ENCODE results near the gene ARRB1. TPM values are rescaled to one million over a fixed set of nuclear protein-coding genes. Genes with fewer than 3 reads are reported as not detected.

Gene ARRB1
- total RNA-seq, 1 experiment from 2014 or later, result 219 TPM

DNA sequence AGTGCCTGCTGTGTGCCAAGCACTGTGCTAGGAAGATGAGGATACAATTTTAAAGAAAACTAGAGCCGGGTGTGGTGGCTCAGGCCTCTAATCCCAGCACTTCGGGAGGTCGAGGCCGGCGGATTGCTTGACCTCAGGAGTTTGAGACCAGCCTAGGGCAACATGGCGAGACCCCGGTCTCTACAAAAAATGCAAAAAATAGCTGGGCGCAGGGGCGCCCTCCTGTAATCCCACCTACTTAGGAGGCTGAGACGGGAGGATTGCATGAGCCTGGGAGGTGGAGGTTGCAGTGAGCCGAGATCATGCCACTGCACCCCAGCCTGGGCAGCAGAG lies 102.6 kb downstream of the ARRB1 start:
- H3K27me3 ChIP-seq (ENCODE audit: control insufficient read depth, insufficient read depth, low read length), result no peaks in the 10 kb centered on the region

DNA sequence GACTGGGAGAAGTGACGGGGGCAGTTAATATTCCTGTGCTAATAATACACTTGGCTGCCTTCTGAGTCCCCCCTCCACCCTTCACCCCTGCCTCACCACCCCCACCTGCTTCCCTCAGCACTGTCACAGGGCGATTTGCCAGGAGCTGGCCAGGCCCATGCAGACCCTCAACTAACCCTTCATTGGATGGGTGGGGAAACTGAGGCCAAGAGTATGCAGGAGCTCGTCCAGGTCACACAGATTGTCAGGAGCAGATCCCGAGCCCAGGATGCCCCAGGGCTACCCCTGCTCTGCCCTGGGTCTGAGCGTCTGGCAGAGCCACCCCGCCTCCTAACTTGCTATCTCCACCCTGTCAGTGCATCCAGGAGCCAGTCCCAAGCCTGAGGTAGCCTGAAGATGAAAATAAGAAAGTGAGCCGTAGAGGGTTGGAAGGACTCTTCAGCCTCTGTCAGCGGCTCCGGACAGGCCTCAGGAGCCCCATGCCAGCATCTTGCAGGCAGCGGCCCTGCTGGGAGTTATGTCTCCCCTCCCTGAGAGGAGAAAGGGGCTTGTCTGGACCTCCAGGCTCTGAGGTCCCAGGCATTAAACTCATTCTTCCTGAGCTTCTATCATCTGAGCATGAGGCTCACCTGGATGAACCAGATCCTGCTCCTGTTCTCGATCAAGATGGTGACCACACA lies 104.7 kb downstream of the ARRB1 start:
- DNase-seq (ENCODE audit: low read depth, low spot score) (no peak), ATAC-seq (no peak)
- peaks cover 3% of the 10 kb centered on the region; the same call in 1 of the 2 replicates for H3K4me1 ChIP-seq (ENCODE audit: control insufficient read depth, insufficient read depth, low read length)
- H3K9me3 ChIP-seq (ENCODE audit: control insufficient read depth, insufficient read depth, low read depth, low read length), result no peaks in the 10 kb centered on the region
- POLR2A ChIA-PET, result no interaction called here
- H3K27ac ChIP-seq (ENCODE audit: low read length), result no peak overlapping the region
- CTCF ChIA-PET, result interaction anchor here (2.4 to 3.3 kb wide), 2 partner anchors 105 to 224 kb away, joined by 27 to 83 read pairs; no protein-coding TSS in a partner anchor
- no peaks in the 10 kb centered on the region; the same call in 1 of the 2 replicates for H3K27me3 ChIP-seq (ENCODE audit: control insufficient read depth, insufficient read depth, low read length)
- no TSS peak for BruUV-seq (replicated peaks)
- in situ Hi-C loops (cut with HindIII; ENCODE audit: low pct_unique_long_range_greater_than_20kb, low sequenced_read_pairs) (loop anchor here (25.0 kb wide), 1 partner anchor 235 kb away; no protein-coding TSS in a partner anchor), intact Hi-C loops (cut with micrococcal nuclease; ENCODE audit: unreplicated experiment) (loop anchor here (10.0 kb wide), 1 partner anchor 322 kb away; no protein-coding TSS in a partner anchor)
- H3K4me3 ChIP-seq (ENCODE audit: low read depth in 2 of 2, low read length in 2 of 2), result no peak overlapping the region
- H3K36me3 ChIP-seq (ENCODE audit: control insufficient read depth, insufficient read depth, low read length), result no peaks in the 10 kb centered on the region
- TF ChIP-seq SIN3A (IDR thresholded peaks at IDR 0.05; ENCODE audit: borderline replicate concordance, insufficient read depth, low read depth, low read length) (no peak), POLR2AphosphoS5 (IDR thresholded peaks at IDR 0.05; ENCODE audit: low read depth, low read length) (no peak), REST (IDR thresholded peaks at IDR 0.05; ENCODE audit: insufficient read depth in 1 of 2, low read depth in 2 of 2, low read length in 1 of 2) (no peak), TCF7L2 (IDR thresholded peaks at IDR 0.05; ENCODE audit: low read depth, low read length) (no peak)

More for the DNA sequence above, 102.6 kb downstream of the ARRB1 start:
- H3K27ac ChIP-seq (ENCODE audit: low read length), result no peak overlapping the region
- in situ Hi-C loops (cut with HindIII; ENCODE audit: low pct_unique_long_range_greater_than_20kb, low sequenced_read_pairs) (loop anchor here (25.0 kb wide), 1 partner anchor 237 kb away; no protein-coding TSS in a partner anchor), intact Hi-C loops (cut with micrococcal nuclease; ENCODE audit: unreplicated experiment) (loop anchor here (1.0 to 10.0 kb wide), 3 partner anchors 108 to 324 kb away; no protein-coding TSS in a partner anchor)
- H3K9me3 ChIP-seq (ENCODE audit: control insufficient read depth, insufficient read depth, low read depth, low read length), result peaks cover 15% of the 10 kb centered on the region
- CTCF ChIA-PET, result interaction anchor here (0.6 to 3.3 kb wide), 13 partner anchors 9 to 319 kb away, joined by 3 to 83 read pairs (median 5); no protein-coding TSS in a partner anchor
- POLR2A ChIA-PET, result no interaction called here
- peaks cover 3% of the 10 kb centered on the region; the same call in 1 of the 2 replicates for H3K4me1 ChIP-seq (ENCODE audit: control insufficient read depth, insufficient read depth, low read length)
- BruUV-seq (replicated peaks), result no TSS peak
- DNase-seq (ENCODE audit: low read depth, low spot score) (no peak), ATAC-seq (no peak)
- H3K4me3 ChIP-seq (ENCODE audit: low read depth in 2 of 2, low read length in 2 of 2), result no peak overlapping the region
- TF ChIP-seq REST (IDR thresholded peaks at IDR 0.05; ENCODE audit: insufficient read depth in 1 of 2, low read depth in 2 of 2, low read length in 1 of 2) (no peak), CTCF (IDR thresholded peaks at IDR 0.05) (no peak; the same call in 1 of the 2 replicates), POLR2AphosphoS5 (IDR thresholded peaks at IDR 0.05; ENCODE audit: low read depth, low read length) (no peak), TCF7L2 (IDR thresholded peaks at IDR 0.05; ENCODE audit: low read depth, low read length) (no peak), SIN3A (IDR thresholded peaks at IDR 0.05; ENCODE audit: borderline replicate concordance, insufficient read depth, low read depth, low read length) (no peak)
- H3K36me3 ChIP-seq (ENCODE audit: control insufficient read depth, insufficient read depth, low read length), result no peaks in the 10 kb centered on the region
